A549 (cell line): ENCODE results near the gene SLC1A3. TPM values are rescaled to one million over a fixed set of nuclear protein-coding genes. Genes with fewer than 3 reads are reported as not detected.

Experiments
- ATAC-seq, 2 experiments: fragments of 200-7000 bp in 1 of 2; fragments of >200 bp in 1 of 2; cut with Nextera tagmentation in 1 of 2; cut with Tn5 transposase in 1 of 2; 3 replicates each; pipeline versions ENCODE4 v1.8.0 to v1.9.1; 2018 to 2020; ENCODE audit warnings: mild to moderate bottlenecking in 1 of 2, moderate library complexity in 1 of 2
- CTCF ChIA-PET: fragments of 300-600 bp; sonication (Branson Sonifier 250); formaldehyde crosslinking; extraction: SDS; loops from one replicate; lab custom pipeline; 2021; ENCODE audit warnings: antibody characterized with exemption, inconsistent platforms; lab: Yijun Ruan, JAX
- POLR2A ChIA-PET: fragments of 350-600 bp; formaldehyde crosslinking; extraction: SDS; loops from one replicate; lab custom pipeline; 2021; ENCODE audit warnings: antibody characterized with exemption, inconsistent platforms; lab: Yijun Ruan, JAX
- DNase-seq, 2 experiments: peaks; one replicate each; pipeline versions ENCODE4 v3.0.0 to v3.0.0-alpha.2; 2011 to 2016; ENCODE audit warnings: low read depth in 1 of 2, low spot score in 1 of 2
- FAIRE-seq: peaks from 2 replicates; lab custom pipeline; 2011; peaks lifted over from hg19 to GRCh38; lab: Jason Lieb, UNC
- H3K27ac ChIP-seq, 2 experiments: fragments of >200 bp; sonication (Bioruptor Twin); formaldehyde crosslinking; 3 replicates each; pipeline ENCODE4 v1.5.1; 2016 to 2017
- H3K4me1 ChIP-seq: fragments of >200 bp; sonication (Bioruptor Twin); formaldehyde crosslinking; 3 replicates; pipeline ENCODE4 v1.6.1; 2016
- H3K4me2 ChIP-seq: fragments of >200 bp; sonication (Bioruptor Twin); formaldehyde crosslinking; 3 replicates; pipeline ENCODE4 v1.6.1; 2016
- H3K4me3 ChIP-seq: fragments of >200 bp; sonication (Bioruptor Twin); formaldehyde crosslinking; 3 replicates; pipeline ENCODE4 v1.5.1; 2016
- H3K9me3 ChIP-seq: fragments of >200 bp; sonication (Bioruptor Twin); formaldehyde crosslinking; 3 replicates; pipeline ENCODE4 v1.6.1; 2016
- CBX2 ChIP-seq: fragments of 200-600 bp; sonication (generic); IDR thresholded peaks from 2 replicates; pipeline ENCODE4 v1.6.1; 2016; ENCODE audit warnings: low read depth, mild to moderate bottlenecking, borderline replicate concordance
- FOSB ChIP-seq: fragments of 250-450 bp; sonication (Bioruptor Pico); IDR thresholded peaks from 2 replicates; pipeline ENCODE4 v1.5.0; 2020; ENCODE audit warnings: mild to moderate bottlenecking, moderate library complexity
- FOSL2 ChIP-seq, 2 experiments: fragments of 450-650 bp in 1 of 2; fragments of >200 bp in 1 of 2; sonication (Bioruptor Twin) in 1 of 2; formaldehyde crosslinking; IDR thresholded peaks; 2 replicates each; pipeline versions ENCODE4 v1.5.0 to v1.6.1; 2016 to 2020; ENCODE audit warnings: mild to moderate bottlenecking in 1 of 2, moderate library complexity in 1 of 2
- GATA3 ChIP-seq: IDR thresholded peaks from 2 replicates; pipeline ENCODE4 v1.6.1; 2012; ENCODE audit warnings: borderline replicate concordance
- HEYL ChIP-seq: fragments of 250-450 bp; sonication (Bioruptor Pico); IDR thresholded peaks from 2 replicates; pipeline ENCODE4 v1.8.0; 2021; ENCODE audit warnings: mild to moderate bottlenecking, moderate library complexity
- HOXA7 ChIP-seq: fragments of 250-450 bp; sonication (Bioruptor Pico); IDR thresholded peaks from 2 replicates; pipeline ENCODE4 v1.5.0; 2020; ENCODE audit warnings: mild to moderate bottlenecking, moderate library complexity
- KDM1A ChIP-seq: fragments of 200-600 bp; sonication (generic); IDR thresholded peaks from 2 replicates; pipeline ENCODE4 v1.6.1; 2016; ENCODE audit warnings: low read depth, mild to moderate bottlenecking
- KDM5A ChIP-seq: fragments of 200-600 bp; sonication (generic); IDR thresholded peaks from 2 replicates; pipeline ENCODE4 v1.6.1; 2016; ENCODE audit warnings: antibody characterized with exemption, mild to moderate bottlenecking
- MAZ ChIP-seq: fragments of 150-350 bp; IDR thresholded peaks from 2 replicates; pipeline ENCODE4 v1.6.1; 2014; ENCODE audit warnings: antibody characterized with exemption, low read depth, low read length, borderline replicate concordance
- MYC ChIP-seq: IDR thresholded peaks from 2 replicates; pipeline ENCODE4 v1.6.1; 2012; ENCODE audit warnings: mild to moderate bottlenecking, inconsistent platforms, low read length, improper control_type of control experiment, borderline replicate concordance
- NFE2L2 ChIP-seq: fragments of 150-350 bp; conservative IDR thresholded peaks from 2 replicates; pipeline ENCODE4 v1.6.1; 2014; ENCODE audit warnings: low read length
- NR3C1 ChIP-seq: fragments of >200 bp; sonication (Bioruptor Twin); formaldehyde crosslinking; IDR thresholded peaks from 3 replicates; pipeline ENCODE4 v1.6.1; 2017
- POLR2A ChIP-seq: IDR thresholded peaks from 2 replicates; pipeline ENCODE4 v1.6.1; 2012; ENCODE audit warnings: mild to moderate bottlenecking, low read length
- RARB ChIP-seq: fragments of 250-450 bp; sonication (Bioruptor Pico); IDR thresholded peaks from 2 replicates; pipeline ENCODE4 v1.8.0; 2021; ENCODE audit warnings: mild to moderate bottlenecking, moderate library complexity
- REST ChIP-seq: fragments of 200-600 bp; sonication (generic); IDR thresholded peaks from 2 replicates; pipeline ENCODE4 v1.6.1; 2016; ENCODE audit warnings: antibody characterized with exemption, mild to moderate bottlenecking, moderate library complexity
- RNF2 ChIP-seq: fragments of 200-600 bp; sonication (generic); IDR thresholded peaks from 2 replicates; pipeline ENCODE4 v1.6.1; 2016; ENCODE audit warnings: low read depth, mild to moderate bottlenecking, antibody characterized with exemption, moderate library complexity, borderline replicate concordance
- SMC3 ChIP-seq: fragments of >200 bp; sonication (Bioruptor Twin); formaldehyde crosslinking; IDR thresholded peaks from 3 replicates; pipeline ENCODE4 v1.6.1; 2018; ENCODE audit warnings: inconsistent platforms
- TP53 ChIP-seq: fragments of 250-450 bp; sonication (Bioruptor Pico); IDR thresholded peaks from 2 replicates; pipeline ENCODE4 v1.5.0; 2021; ENCODE audit warnings: mild to moderate bottlenecking, moderate library complexity
- ZSCAN20 ChIP-seq: fragments of 250-450 bp; sonication (Bioruptor Pico); IDR thresholded peaks from 2 replicates; pipeline ENCODE4 v1.8.0; 2022; ENCODE audit warnings: mild to moderate bottlenecking, moderate library complexity
- WGBS: methylation state at CpG from one replicate; pipeline ENCODE4 v1.1.6; 2017; ENCODE audit errors: missing lambda C conversion rate; 5-methylcytosine and 5-hydroxymethylcytosine counted together
- polyA plus RNA-seq, 4 experiments: library from polyadenylated mRNA; depleted of rRNA in 3 of 4; stranded (reverse); fragments of >200 nt; fragmentation: RNase III in 1 of 4; extraction: RNeasy Plus Mini Kit Qiagen cat#74134 plus additional on column Dnase treatment in 1 of 4; gene quantifications; 2 replicates in 3 of 4; 3 replicates in 1 of 4; pipeline ENCODE4 v1.2.3, GENCODE V29; 2011 to 2017
- TF ChIP-seq, protein P1 (sequence below): fragments of 450-650 bp; IDR thresholded peaks from 2 replicates; pipeline ENCODE4 v1.6.1; 2014; ENCODE audit warnings: antibody characterized with exemption

SLC1A3 gene
- polyA plus RNA-seq, 2 of the 4 experiments (the other 2 are of a cell fraction): not detected

DNA sequence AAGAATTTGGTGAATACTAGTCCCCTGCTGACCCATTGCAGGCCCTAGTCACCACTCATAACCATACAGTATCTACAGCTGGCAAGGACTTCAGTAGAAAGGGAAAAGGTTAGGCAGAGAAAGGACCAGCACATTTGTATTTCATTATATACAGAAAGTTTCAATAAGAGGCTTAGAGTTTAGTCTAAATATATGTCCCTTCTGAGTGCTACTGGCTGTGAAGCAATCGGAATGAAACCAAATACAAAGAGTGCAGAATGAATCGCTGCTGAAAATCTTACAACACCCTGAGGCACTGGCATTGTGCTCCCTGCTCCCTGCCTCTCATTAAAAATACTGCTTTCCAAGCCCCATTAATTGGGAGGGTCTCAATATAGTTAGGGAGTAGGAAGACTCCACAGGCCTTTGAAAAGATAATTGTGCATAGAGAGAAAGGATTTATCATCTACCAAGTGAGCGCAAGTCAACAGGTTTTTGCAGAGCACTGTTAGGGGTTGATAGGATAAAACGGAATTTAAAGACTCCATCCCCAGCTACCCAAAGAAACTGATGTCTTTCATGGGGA, 110.8 kb downstream of the SLC1A3 start:
- H3K4me2 ChIP-seq: no peak overlapping the region
- CTCF ChIA-PET: interaction anchor here (1.0 kb wide), 1 partner anchor 18 kb away, joined by 3 read pairs; no protein-coding TSS in a partner anchor
- ATAC-seq: no peak
- POLR2A ChIA-PET: no interaction called here
- no peak for DNase-seq
- H3K9me3 ChIP-seq: no peaks in the 10 kb centered on the region
- 39% methylated on average over 4 of the region's 4 CpGs for WGBS
- no peak overlapping the region for H3K27ac ChIP-seq
- H3K4me3 ChIP-seq: no peak overlapping the region
- no peak for TF ChIP-seq CBX2
- TF ChIP-seq GATA3: no peak
- no peak for TF ChIP-seq MAZ
- no peak for TF ChIP-seq FOSL2 (IDR thresholded peaks at IDR 0.05)
- no peak for TF ChIP-seq FOSL2 (CRISPR knock-in tag; IDR thresholded peaks at IDR 0.05)
- FAIRE-seq: no peak
- H3K4me1 ChIP-seq: no peaks in the 10 kb centered on the region

DNA sequence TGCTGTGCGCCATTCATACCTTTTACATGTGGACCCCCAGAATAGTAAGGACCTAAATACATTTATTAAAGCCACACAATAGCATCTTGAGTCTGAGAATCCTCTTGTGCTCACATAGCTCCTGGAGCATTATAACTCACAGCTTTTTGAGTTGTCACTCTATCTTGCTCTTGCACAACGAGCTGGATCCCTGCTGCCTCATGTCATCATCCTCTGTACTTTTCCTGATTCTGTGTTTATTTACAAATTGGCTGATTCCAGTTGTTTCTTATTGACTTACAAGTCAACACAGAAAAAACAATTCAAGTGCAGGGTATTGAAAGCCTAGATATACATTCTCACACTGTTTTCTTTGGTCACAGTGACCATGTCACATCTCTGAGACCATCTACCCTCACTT, 112.9 kb downstream of the SLC1A3 start:
- H3K4me1 ChIP-seq: no peaks in the 10 kb centered on the region
- CTCF ChIA-PET: interaction anchor here (1.1 to 3.1 kb wide), 3 partner anchors 10 to 212 kb away, joined by 3 to 15 read pairs (median 4); no protein-coding TSS in a partner anchor
- H3K4me3 ChIP-seq: no peak overlapping the region
- FAIRE-seq: no peak
- POLR2A ChIA-PET: no interaction called here
- no peak for ATAC-seq
- TF ChIP-seq NFE2L2 (no peak), FOSB (CRISPR knock-in tag) (no peak), HOXA7 (CRISPR knock-in tag) (no peak), NR3C1 (no peak), ZSCAN20 (no peak), TP53 (CRISPR knock-in tag) (no peak), FOSL2 (IDR thresholded peaks at IDR 0.05) (no peak), FOSL2 (CRISPR knock-in tag; IDR thresholded peaks at IDR 0.05) (no peak), POLR2A (no peak)
- TF ChIP-seq, protein P1, sequence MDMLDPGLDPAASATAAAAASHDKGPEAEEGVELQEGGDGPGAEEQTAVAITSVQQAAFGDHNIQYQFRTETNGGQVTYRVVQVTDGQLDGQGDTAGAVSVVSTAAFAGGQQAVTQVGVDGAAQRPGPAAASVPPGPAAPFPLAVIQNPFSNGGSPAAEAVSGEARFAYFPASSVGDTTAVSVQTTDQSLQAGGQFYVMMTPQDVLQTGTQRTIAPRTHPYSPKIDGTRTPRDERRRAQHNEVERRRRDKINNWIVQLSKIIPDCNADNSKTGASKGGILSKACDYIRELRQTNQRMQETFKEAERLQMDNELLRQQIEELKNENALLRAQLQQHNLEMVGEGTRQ: no peak
- no peaks in the 10 kb centered on the region for H3K9me3 ChIP-seq
- no peak for DNase-seq
- WGBS: 32% methylated on average over 2 of the region's 2 CpGs
- H3K27ac ChIP-seq: no peak overlapping the region
- no peak overlapping the region for H3K4me2 ChIP-seq

DNA sequence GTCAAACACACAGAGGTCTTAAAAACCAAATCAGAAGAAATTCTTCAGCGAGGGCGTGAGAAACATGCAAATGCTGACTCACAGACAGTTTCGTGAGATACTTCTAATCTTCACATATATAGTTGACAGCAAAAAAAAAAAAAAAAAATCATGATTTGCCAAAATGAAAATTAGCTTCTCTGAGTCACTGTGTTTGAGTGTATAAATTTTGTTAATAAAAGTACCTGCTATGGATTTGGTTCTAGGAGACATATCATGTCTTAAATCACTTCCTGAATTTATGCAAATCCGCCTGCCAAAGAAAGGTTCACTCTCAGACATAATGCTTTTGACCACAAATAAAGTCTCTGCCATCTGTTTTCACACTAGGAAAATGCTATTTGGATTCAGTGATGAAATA, 114.3 kb downstream of the SLC1A3 start:
- DNase-seq (no peak), FAIRE-seq (no peak), ATAC-seq (no peak)
- Histone ChIP-seq H3K9me3 (no peaks in the 10 kb centered on the region), H3K4me1 (no peaks in the 10 kb centered on the region), H3K27ac (no peak overlapping the region), H3K4me2 (no peak overlapping the region), H3K4me3 (no peak overlapping the region)
- POLR2A ChIA-PET: no interaction called here
- no peak for TF ChIP-seq SMC3
- TF ChIP-seq KDM5A: no peak
- TF ChIP-seq REST: no peak
- TF ChIP-seq KDM1A: no peak
- TF ChIP-seq HEYL: no peak
- no peak for TF ChIP-seq RARB
- no peak for TF ChIP-seq MYC
- no peak for TF ChIP-seq RNF2
- 38% methylated on average over 4 of the region's 4 CpGs for WGBS
- CTCF ChIA-PET: interaction anchor here (2.4 to 3.1 kb wide), 2 partner anchors 9 to 25 kb away, joined by 5 to 15 read pairs; no protein-coding TSS in a partner anchor
